Pons (tissue), 1 donor: ENCODE results near the gene PTPRN2.
A peak's percentile ranks its signal among the peaks of the same experiment; 100 is the strongest.
"Not testable (repeated sequence)": the region's sequence is repeated elsewhere in the genome, so short reads cannot be mapped to it uniquely, and the experiment has no call there.

Experiments
- DNase-seq: peaks from one replicate; pipeline ENCODE4 v3.0.0-alpha.2; 2016; ENCODE audit warnings: low spot score

Gene PTPRN2

GRCh38 chr7:157500989-157501540 is 1086.6 kb downstream of the PTPRN2 start:
- DNase-seq, result not testable (repeated sequence)

- no peak for DNase-seq
Observed at GRCh38 chr7:157500171-157500960, 1087.3 kb downstream of the PTPRN2 start.

GRCh38 chr7:157499835-157500153 is 1087.8 kb downstream of the PTPRN2 start:
- no peak for DNase-seq

GRCh38 chr7:157499121-157499834 is 1088.3 kb downstream of the PTPRN2 start:
- no peak for DNase-seq

GRCh38 chr7:157498657-157499056 is 1089.0 kb downstream of the PTPRN2 start:
- no peak for DNase-seq

GRCh38 chr7:157497744-157498651 is 1089.6 kb downstream of the PTPRN2 start:
- no peak for DNase-seq

- DNase-seq, result no peak
Observed at GRCh38 chr7:157497367-157497743, 1090.3 kb downstream of the PTPRN2 start.

- no peak for DNase-seq
Observed at GRCh38 chr7:157496416-157497275, 1091.0 kb downstream of the PTPRN2 start.

GRCh38 chr7:157495594-157495993 is 1092.0 kb downstream of the PTPRN2 start:
- no peak for DNase-seq

GRCh38 chr7:157495177-157495553 is 1092.5 kb downstream of the PTPRN2 start:
- DNase-seq, result no peak

GRCh38 chr7:157494506-157495176 is 1093.0 kb downstream of the PTPRN2 start:
- no peak for DNase-seq

- DNase-seq, result no peak
Observed at GRCh38 chr7:157493776-157494175, 1093.8 kb downstream of the PTPRN2 start.

- DNase-seq, result no peak
Observed at GRCh38 chr7:157493017-157493416, 1094.6 kb downstream of the PTPRN2 start.

GRCh38 chr7:157490465-157490912 is 1097.1 kb downstream of the PTPRN2 start:
- peak; percentile 42 for DNase-seq

GRCh38 chr7:157489870-157490269 is 1097.8 kb downstream of the PTPRN2 start:
- DNase-seq, result not testable (repeated sequence)
